GM18870 (cell line): Measurements from ENCODE around the gene MYO5B.
"Not testable (repeated sequence)": the region's sequence is repeated elsewhere in the genome, so short reads cannot be mapped to it uniquely, and the experiment has no call there.

ENCODE experiments used
- ATAC-seq: cut with Tn5 transposase; IDR thresholded peaks from one replicate; pipeline ENCODE4 v1.9.1; 2021; ENCODE audit warnings: moderate library complexity; ENCODE audit not compliant: unreplicated experiment

Gene MYO5B

GRCh38 chr18:50194631-50195532 is at the start of gene MYO5B:
Gene MYO5B (minus strand): TSS chr18:50195147. CDS start chr18:50194793, 354 bp downstream.
- ATAC-seq = no peak

GRCh38 chr18:50241768-50242167 is 46.8 kb upstream of the MYO5B start:
- not testable (repeated sequence) for ATAC-seq

- ATAC-seq = no peak
These were observed 45.2 kb upstream of the MYO5B start for GRCh38 chr18:50240080-50240563.

GRCh38 chr18:50232419-50232818 is 37.5 kb upstream of the MYO5B start:
- ATAC-seq = no peak

- ATAC-seq = no peak
These were observed 36.7 kb upstream of the MYO5B start for GRCh38 chr18:50231621-50232020.

GRCh38 chr18:50220249-50220648 is 25.3 kb upstream of the MYO5B start:
- ATAC-seq = not testable (repeated sequence)

- no peak for ATAC-seq
These were observed 23.7 kb upstream of the MYO5B start for GRCh38 chr18:50218432-50219197.

GRCh38 chr18:50209311-50209710 is 14.4 kb upstream of the MYO5B start:
- no peak for ATAC-seq

GRCh38 chr18:50207722-50208121 is 12.8 kb upstream of the MYO5B start:
- no peak for ATAC-seq

- ATAC-seq = no peak
These were observed 9.1 kb upstream of the MYO5B start for GRCh38 chr18:50203801-50204604.

GRCh38 chr18:50201476-50202018 is 6.6 kb upstream of the MYO5B start:
- ATAC-seq = no peak

GRCh38 chr18:50199921-50200320 is 5.0 kb upstream of the MYO5B start:
- ATAC-seq = no peak

- no peak for ATAC-seq
These were observed 4.5 kb upstream of the MYO5B start for GRCh38 chr18:50199346-50199855.

- no peak for ATAC-seq
These were observed 1.3 kb upstream of the MYO5B start for GRCh38 chr18:50196261-50196660.

- no peak for ATAC-seq
These were observed 742 bp upstream of the MYO5B start for GRCh38 chr18:50195689-50196088.

GRCh38 chr18:50193796-50194630 is 934 bp downstream of the MYO5B start:
- ATAC-seq = no peak

GRCh38 chr18:50192995-50193795 is 1.8 kb downstream of the MYO5B start:
- ATAC-seq = no peak

GRCh38 chr18:50190926-50191325 is 4.0 kb downstream of the MYO5B start:
- no peak for ATAC-seq

- ATAC-seq = no peak
These were observed 4.7 kb downstream of the MYO5B start for GRCh38 chr18:50190236-50190635.
